Measurements from ENCODE around the gene NOVA2. TPM values are rescaled to one million over a fixed set of nuclear protein-coding genes. Genes with fewer than 3 reads are reported as not detected.

NOVA2 gene
- total and polyA plus RNA-seq, 2 donors (not counting 3 experiments of a cell fraction or from before 2014, with no cell fraction given): 5.6 to 34.2 TPM

GRCh38 chr19:45927565-45928261, 46.0 kb downstream of the NOVA2 start:
- peak; percentile 98 for FAIRE-seq
- H3K36me3 ChIP-seq (ENCODE audit: control insufficient read depth in 2 of 2, extremely low read depth in 1 of 2, insufficient read depth in 2 of 2, low read length in 2 of 2): no peaks in the 10 kb centered on the region
- H3K79me2 ChIP-seq (ENCODE audit: control insufficient read depth, insufficient read depth, low read length): no peaks in the 10 kb centered on the region
- H3K4me3 ChIP-seq (replicated peaks in 1 of 3; ENCODE audit: insufficient read depth in 1 of 3, low read depth in 1 of 3, low read length in 3 of 3): no peak overlapping the region
- intact Hi-C loops (cut with micrococcal nuclease): loop anchor here (1.0 to 5.0 kb wide), 3 partner anchors 40 to 285 kb away; no protein-coding TSS in a partner anchor
- peaks cover 6% of the 10 kb centered on the region for H3K4me1 ChIP-seq (ENCODE audit: control insufficient read depth, extremely low read depth, insufficient read depth, low read length)
- DNase-seq (ENCODE audit: low read depth, low spot score): peak; percentile 91
- CTCF ChIA-PET: interaction anchor here (0.7 to 2.0 kb wide), 4 partner anchors 12 to 149 kb away, joined by 3 to 5 read pairs (median 3); no protein-coding TSS in a partner anchor
- dilution Hi-C loops (cut with MboI; ENCODE audit: extremely low pct_ligation_motif_present, low sequenced_read_pairs): no loop called here
- BruUV-seq (replicated peaks): no TSS peak
- no peaks in the 10 kb centered on the region for H3K9me3 ChIP-seq (replicated peaks; ENCODE audit: control insufficient read depth, insufficient read depth, low read length)
- peak overlapping the region; percentile 71 for H3K4me2 ChIP-seq (ENCODE audit: insufficient read depth, low read length)
- no peaks in the 10 kb centered on the region for H3K27me3 ChIP-seq (ENCODE audit: control insufficient read depth in 2 of 2, insufficient read depth in 2 of 2, low read length in 2 of 2)
- peak overlapping the region; percentile 79 for H2AFZ ChIP-seq (ENCODE audit: low read depth, low read length)
- TF ChIP-seq POLR2A (IDR thresholded peaks at IDR 0.05; ENCODE audit: low read depth, low read length): peak; percentile 47
- TF ChIP-seq EZH2 (IDR thresholded peaks at IDR 0.05; ENCODE audit: borderline replicate concordance, low read depth, low read length, severe bottlenecking): no peak
- TF ChIP-seq MYC (IDR thresholded peaks at IDR 0.05; ENCODE audit: low read depth, low read length): no peak
- peak; percentile 86 for TF ChIP-seq MAX (IDR thresholded peaks at IDR 0.05; ENCODE audit: insufficient read depth, insufficient read length)
- TF ChIP-seq POLR2AphosphoS5 (IDR thresholded peaks at IDR 0.05; ENCODE audit: insufficient read depth, low read depth, low read length): peak; percentile 65
- no peak for TF ChIP-seq JUN (IDR thresholded peaks at IDR 0.05; ENCODE audit: borderline replicate concordance, insufficient read depth, insufficient read length, low read depth)
- TF ChIP-seq GATA2 (IDR thresholded peaks at IDR 0.05; ENCODE audit: insufficient read depth, insufficient read length, low read depth, low read length): no peak
- no peak overlapping the region for H3K27ac ChIP-seq (ENCODE audit: insufficient read depth, low read depth, low read length)
- peak overlapping the region; percentile 14 for H3K9ac ChIP-seq (replicated peaks; ENCODE audit: extremely low read depth, insufficient read depth, low read length)
- H4K20me1 ChIP-seq (replicated peaks; ENCODE audit: control insufficient read depth, extremely low read depth, insufficient read depth, low read length): no peaks in the 10 kb centered on the region
- no peaks in the 10 kb centered on the region for H3K9me1 ChIP-seq (replicated peaks; ENCODE audit: control insufficient read depth, extremely low read depth, insufficient read depth, low read length)
- POLR2A ChIA-PET: no interaction called here
